HG03571 (cell line): Measurements from ENCODE around the gene RAB37.

ENCODE experiments used
- ATAC-seq: cut with Tn5 transposase; IDR thresholded peaks from one replicate; pipeline ENCODE4 v1.9.1; 2021; ENCODE audit not compliant: unreplicated experiment

Gene RAB37

GRCh38 chr17:74736513-74737298 is at the start of gene RAB37:
TSS of gene RAB37 (plus strand) at chr17:74737256. CDS start at chr17:74737273, 17 bp downstream.
- ATAC-seq = no peak

GRCh38 chr17:74687886-74688285 is 49.2 kb upstream of the RAB37 start:
- ATAC-seq = no peak

GRCh38 chr17:74690409-74690825 is 46.6 kb upstream of the RAB37 start:
- ATAC-seq = no peak

- ATAC-seq = no peak
Measured at GRCh38 chr17:74691151-74691550, 45.9 kb upstream of the RAB37 start.

- ATAC-seq = no peak
Measured at GRCh38 chr17:74694081-74694480, 43.0 kb upstream of the RAB37 start.

GRCh38 chr17:74695629-74696028 is 41.4 kb upstream of the RAB37 start:
- ATAC-seq = no peak

GRCh38 chr17:74697515-74697914 is 39.5 kb upstream of the RAB37 start:
- ATAC-seq = no peak

GRCh38 chr17:74698069-74698468 is 39.0 kb upstream of the RAB37 start:
- ATAC-seq = no peak

- ATAC-seq = no peak
Measured at GRCh38 chr17:74699236-74699635, 37.8 kb upstream of the RAB37 start.

- ATAC-seq = no peak
Measured at GRCh38 chr17:74702116-74702871, 34.8 kb upstream of the RAB37 start.

- no peak for ATAC-seq
Measured at GRCh38 chr17:74703311-74703710, 33.7 kb upstream of the RAB37 start.

GRCh38 chr17:74704544-74704943 is 32.5 kb upstream of the RAB37 start:
- ATAC-seq = no peak

GRCh38 chr17:74711058-74711824 is 25.8 kb upstream of the RAB37 start:
- ATAC-seq = no peak

GRCh38 chr17:74712301-74712700 is 24.8 kb upstream of the RAB37 start:
- no peak for ATAC-seq

GRCh38 chr17:74712756-74713155 is 24.3 kb upstream of the RAB37 start, which contains the start of gene CD300LF:
TSS of gene CD300LF (minus strand) at chr17:74712923. CDS start at chr17:74712866, 57 bp downstream.
- ATAC-seq = no peak

GRCh38 chr17:74713171-74713755 is 23.8 kb upstream of the RAB37 start:
- no peak for ATAC-seq

- no peak for ATAC-seq
Measured at GRCh38 chr17:74715144-74715543, 21.9 kb upstream of the RAB37 start.

- no peak for ATAC-seq
Measured at GRCh38 chr17:74720506-74720905, 16.6 kb upstream of the RAB37 start.

GRCh38 chr17:74722782-74723181 is 14.3 kb upstream of the RAB37 start:
- no peak for ATAC-seq

GRCh38 chr17:74723891-74724290 is 13.2 kb upstream of the RAB37 start:
- no peak for ATAC-seq

- ATAC-seq = no peak
Measured at GRCh38 chr17:74725111-74725510, 11.9 kb upstream of the RAB37 start.
